ENCODE data around the gene BICDL2.

The BICDL2 gene

GRCh38 chr16:3062553-3062952 is 25.8 kb upstream of the BICDL2 start:
- H3K9me3 ChIP-seq (replicated peaks in 1 of 2; ENCODE audit: control insufficient read depth in 2 of 2, insufficient read depth in 1 of 2, low read depth in 1 of 2, low read length in 2 of 2) = no peaks in the 10 kb centered on the region
- no peak overlapping the region for H3K4me3 ChIP-seq (ENCODE audit: low read length in 2 of 2)
- no peak overlapping the region for H4K91ac ChIP-seq (ENCODE audit: low read depth, low read length, poor library complexity)
- H2BK12ac ChIP-seq (ENCODE audit: low read length) = no peak overlapping the region
- H3K4me1 ChIP-seq (ENCODE audit: control insufficient read depth in 2 of 2, insufficient read depth in 1 of 2, low read depth in 1 of 2, low read length in 2 of 2) = peaks cover 5 to 10% of the 10 kb centered on the region in 2 donors
- no peak overlapping the region for H3K23ac ChIP-seq (ENCODE audit: low read depth, low read length, poor library complexity)
- no peak overlapping the region for H2BK5ac ChIP-seq (ENCODE audit: low read length)
- no peak overlapping the region for H3K4me2 ChIP-seq (ENCODE audit: insufficient read depth, low read length, poor library complexity, severe bottlenecking)
- H3K36me3 ChIP-seq (replicated peaks in 1 of 2; ENCODE audit: control insufficient read depth in 2 of 2, insufficient read depth in 2 of 2, low read length in 2 of 2) = no peaks in the 10 kb centered on the region
- H2BK15ac ChIP-seq (ENCODE audit: low read length) = no peak overlapping the region
- no peak overlapping the region for H2AFZ ChIP-seq (ENCODE audit: low read length)
- H3K14ac ChIP-seq (ENCODE audit: low read length) = no peak overlapping the region
- no peak overlapping the region for H3K27ac ChIP-seq (replicated peaks; ENCODE audit: low read length)
- peaks cover 0 to 12% (median 10%) of the 10 kb centered on the region in 3 experiments for H3K27me3 ChIP-seq (ENCODE audit: control insufficient read depth in 3 of 3, insufficient read depth in 3 of 3, low read depth in 1 of 3, low read length in 3 of 3)
- no peak overlapping the region for H3K4ac ChIP-seq (ENCODE audit: low read length)
- no CpG with 5 or more reads among the region's 6 CpGs for WGBS, 2 donors (ENCODE audit: extremely low coverage in 2 of 2, insufficient read length in 2 of 2, insufficient replicate concordance in 1 of 2)
- H3K79me1 ChIP-seq (ENCODE audit: low read depth, low read length) = peaks cover 1% of the 10 kb centered on the region
- H4K8ac ChIP-seq (ENCODE audit: low read depth, low read length) = no peak overlapping the region
- no peak overlapping the region for H2BK120ac ChIP-seq (ENCODE audit: low read depth, low read length)
- no peak overlapping the region for H3K9ac ChIP-seq (ENCODE audit: low read depth, low read length, poor library complexity)
- no peak overlapping the region for H3K18ac ChIP-seq (ENCODE audit: low read length)
- H2AK5ac ChIP-seq (ENCODE audit: low read depth, low read length) = no peak overlapping the region
- no peak for DNase-seq (ENCODE audit: low spot score)

GRCh38 chr16:3060339-3061127 is 23.8 kb upstream of the BICDL2 start:
- Histone ChIP-seq H2BK12ac (ENCODE audit: low read length) (no peak overlapping the region), H2BK5ac (ENCODE audit: low read length) (no peak overlapping the region), H3K9me3 (replicated peaks in 1 of 2; ENCODE audit: control insufficient read depth in 2 of 2, insufficient read depth in 1 of 2, low read depth in 1 of 2, low read length in 2 of 2) (no peaks in the 10 kb centered on the region), H2BK15ac (ENCODE audit: low read length) (no peak overlapping the region), H3K4ac (ENCODE audit: low read length) (no peak overlapping the region), H4K91ac (ENCODE audit: low read depth, low read length, poor library complexity) (no peak overlapping the region), H2BK120ac (ENCODE audit: low read depth, low read length) (no peak overlapping the region), H4K8ac (ENCODE audit: low read depth, low read length) (no peak overlapping the region), H2AFZ (ENCODE audit: low read length) (no peak overlapping the region), H3K27ac (replicated peaks; ENCODE audit: low read length) (no peak overlapping the region), H3K4me1 (ENCODE audit: control insufficient read depth in 2 of 2, insufficient read depth in 1 of 2, low read depth in 1 of 2, low read length in 2 of 2) (peaks cover 5 to 10% of the 10 kb centered on the region in 2 donors), H3K36me3 (replicated peaks in 1 of 2; ENCODE audit: control insufficient read depth in 2 of 2, insufficient read depth in 2 of 2, low read length in 2 of 2) (peaks cover 0 to under 1% of the 10 kb centered on the region in 2 donors), H3K4me3 (ENCODE audit: low read length in 2 of 2) (no peak overlapping the region), H3K27me3 (ENCODE audit: control insufficient read depth in 3 of 3, insufficient read depth in 3 of 3, low read depth in 1 of 3, low read length in 3 of 3) (peaks cover 0 to 13% (median 0%) of the 10 kb centered on the region in 3 experiments), H3K18ac (ENCODE audit: low read length) (no peak overlapping the region), H3K14ac (ENCODE audit: low read length) (no peak overlapping the region), H3K4me2 (ENCODE audit: insufficient read depth, low read length, poor library complexity, severe bottlenecking) (no peak overlapping the region), H2AK5ac (ENCODE audit: low read depth, low read length) (no peak overlapping the region), H3K23ac (ENCODE audit: low read depth, low read length, poor library complexity) (no peak overlapping the region), H3K9ac (ENCODE audit: low read depth, low read length, poor library complexity) (no peak overlapping the region), H3K79me1 (ENCODE audit: low read depth, low read length) (peaks cover 1% of the 10 kb centered on the region)
- no CpG with 5 or more reads among the region's 14 CpGs for WGBS, 2 donors (ENCODE audit: extremely low coverage in 2 of 2, insufficient read length in 2 of 2, insufficient replicate concordance in 1 of 2)
- DNase-seq (ENCODE audit: low spot score) = no peak

GRCh38 chr16:3059723-3060242 is 23.0 kb upstream of the BICDL2 start:
- peak overlapping the region; percentile 58 for H3K4me3 ChIP-seq (ENCODE audit: low read length in 2 of 2)

GRCh38 chr16:3059041-3059722 is 22.4 kb upstream of the BICDL2 start:
- peak overlapping the region; percentile 96 for H3K18ac ChIP-seq (ENCODE audit: low read length)
- H3K36me3 ChIP-seq (replicated peaks in 1 of 2; ENCODE audit: control insufficient read depth in 2 of 2, insufficient read depth in 2 of 2, low read length in 2 of 2) = peaks cover 3 to 9% of the 10 kb centered on the region in 2 donors
- H3K9me3 ChIP-seq (replicated peaks in 1 of 2; ENCODE audit: control insufficient read depth in 2 of 2, insufficient read depth in 1 of 2, low read depth in 1 of 2, low read length in 2 of 2) = no peaks in the 10 kb centered on the region
- H2AK5ac ChIP-seq (ENCODE audit: low read depth, low read length) = peak overlapping the region; percentile 73
- peaks cover 0 to 13% (median 0%) of the 10 kb centered on the region in 3 experiments for H3K27me3 ChIP-seq (ENCODE audit: control insufficient read depth in 3 of 3, insufficient read depth in 3 of 3, low read depth in 1 of 3, low read length in 3 of 3)
- peak overlapping the region; percentile 87 for H3K23ac ChIP-seq (ENCODE audit: low read depth, low read length, poor library complexity)
- no CpG with 5 or more reads among the region's 67 CpGs for WGBS, 2 donors (ENCODE audit: extremely low coverage in 2 of 2, insufficient read length in 2 of 2, insufficient replicate concordance in 1 of 2)
- H4K91ac ChIP-seq (ENCODE audit: low read depth, low read length, poor library complexity) = peak overlapping the region; percentile 79
- H3K4me3 ChIP-seq (ENCODE audit: low read length in 2 of 2) = peak overlapping the region; percentile 58 to 88
- H4K8ac ChIP-seq (ENCODE audit: low read depth, low read length) = peak overlapping the region; percentile 86
- peak; percentile 94 for DNase-seq (ENCODE audit: low spot score)
- H3K4ac ChIP-seq (ENCODE audit: low read length) = no peak overlapping the region
- H2BK120ac ChIP-seq (ENCODE audit: low read depth, low read length) = no peak overlapping the region
- H3K79me1 ChIP-seq (ENCODE audit: low read depth, low read length) = peaks cover 1% of the 10 kb centered on the region
- H2BK15ac ChIP-seq (ENCODE audit: low read length) = peak overlapping the region; percentile 70
- peak overlapping the region; percentile 42 for H3K27ac ChIP-seq (replicated peaks; ENCODE audit: low read length)
- H3K9ac ChIP-seq (ENCODE audit: low read depth, low read length, poor library complexity) = peak overlapping the region; percentile 94
- H3K4me2 ChIP-seq (ENCODE audit: insufficient read depth, low read length, poor library complexity, severe bottlenecking) = peak overlapping the region; percentile 96
- H3K14ac ChIP-seq (ENCODE audit: low read length) = peak overlapping the region; percentile 58
- peaks cover 5 to 7% of the 10 kb centered on the region in 2 donors for H3K4me1 ChIP-seq (ENCODE audit: control insufficient read depth in 2 of 2, insufficient read depth in 1 of 2, low read depth in 1 of 2, low read length in 2 of 2)
- peak overlapping the region; percentile 93 for H2AFZ ChIP-seq (ENCODE audit: low read length)
- peak overlapping the region; percentile 1 for H2BK5ac ChIP-seq (ENCODE audit: low read length)
- H2BK12ac ChIP-seq (ENCODE audit: low read length) = peak overlapping the region; percentile 30

More at GRCh38 chr16:3059723-3060242, 23.0 kb upstream of the BICDL2 start:
- Histone ChIP-seq H3K27me3 (ENCODE audit: control insufficient read depth in 3 of 3, insufficient read depth in 3 of 3, low read depth in 1 of 3, low read length in 3 of 3) (peaks cover 0 to 13% (median 0%) of the 10 kb centered on the region in 3 experiments), H2BK120ac (ENCODE audit: low read depth, low read length) (no peak overlapping the region), H3K36me3 (replicated peaks in 1 of 2; ENCODE audit: control insufficient read depth in 2 of 2, insufficient read depth in 2 of 2, low read length in 2 of 2) (peaks cover under 1 to 7% of the 10 kb centered on the region in 2 donors), H3K4me1 (ENCODE audit: control insufficient read depth in 2 of 2, insufficient read depth in 1 of 2, low read depth in 1 of 2, low read length in 2 of 2) (peaks cover 5 to 7% of the 10 kb centered on the region in 2 donors), H3K9ac (ENCODE audit: low read depth, low read length, poor library complexity) (peak overlapping the region; percentile 89), H2BK15ac (ENCODE audit: low read length) (peak overlapping the region; percentile 69), H2BK5ac (ENCODE audit: low read length) (peak overlapping the region; percentile 1), H3K14ac (ENCODE audit: low read length) (peak overlapping the region; percentile 58), H2AK5ac (ENCODE audit: low read depth, low read length) (peak overlapping the region; percentile 53), H3K27ac (replicated peaks; ENCODE audit: low read length) (peak overlapping the region; percentile 42), H2BK12ac (ENCODE audit: low read length) (no peak overlapping the region), H2AFZ (ENCODE audit: low read length) (peak overlapping the region; percentile 93), H3K18ac (ENCODE audit: low read length) (peak overlapping the region; percentile 96), H3K4me2 (ENCODE audit: insufficient read depth, low read length, poor library complexity, severe bottlenecking) (peak overlapping the region; percentile 64), H3K4ac (ENCODE audit: low read length) (no peak overlapping the region), H4K8ac (ENCODE audit: low read depth, low read length) (peak overlapping the region; percentile 86), H3K79me1 (ENCODE audit: low read depth, low read length) (peaks cover 1% of the 10 kb centered on the region), H3K23ac (ENCODE audit: low read depth, low read length, poor library complexity) (peak overlapping the region; percentile 87), H4K91ac (ENCODE audit: low read depth, low read length, poor library complexity) (peak overlapping the region; percentile 79), H3K9me3 (replicated peaks in 1 of 2; ENCODE audit: control insufficient read depth in 2 of 2, insufficient read depth in 1 of 2, low read depth in 1 of 2, low read length in 2 of 2) (no peaks in the 10 kb centered on the region)
- WGBS, 2 donors (ENCODE audit: extremely low coverage in 2 of 2, insufficient read length in 2 of 2, insufficient replicate concordance in 1 of 2) = no CpG with 5 or more reads among the region's 9 CpGs
- no peak for DNase-seq (ENCODE audit: low spot score)

All from neuronal stem cell (in vitro differentiated cells).